MM.1S (cell line): ENCODE data around the gene CDH22.

Source experiments
- CTCF ChIP-seq: fragments of 300-600 bp; sonication (generic); IDR thresholded peaks from 2 replicates; pipeline ENCODE4 v1.5.1; 2016; ENCODE audit warnings: antibody characterized with exemption, low read length, mixed read lengths
- EZH2 ChIP-seq: fragments of 300-600 bp; sonication (generic); optimal IDR thresholded peaks from 2 replicates; pipeline ENCODE3; 2017; ENCODE audit warnings: low read depth, mild to moderate bottlenecking, antibody characterized with exemption, low read length, mixed read lengths
- EZH2phosphoT487 ChIP-seq: fragments of 300-600 bp; sonication (generic); IDR thresholded peaks from 2 replicates; pipeline ENCODE4 v1.6.1; 2018; ENCODE audit warnings: antibody characterized with exemption, low read length

DNA sequence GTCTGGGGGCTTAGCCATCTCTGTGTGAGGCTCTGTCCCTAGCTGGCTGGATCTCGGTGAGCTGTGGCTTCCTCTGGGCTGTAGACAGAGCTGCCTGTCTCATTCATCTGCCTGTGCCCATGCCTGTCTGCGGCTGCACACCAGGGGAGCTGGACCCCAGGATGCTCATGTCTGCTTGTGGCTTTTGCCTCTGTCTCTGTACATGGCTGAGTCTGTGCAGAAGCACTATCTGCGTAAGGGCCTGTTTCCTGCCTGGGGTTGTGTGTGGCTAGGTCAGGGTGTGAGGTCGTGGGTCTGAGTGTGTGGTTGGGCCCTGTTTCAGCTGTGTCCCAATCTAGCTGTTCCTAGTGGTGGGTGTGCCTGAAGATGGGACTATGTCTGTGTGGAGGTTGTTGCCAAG is 68.2 kb downstream of the CDH22 start:
- TF ChIP-seq CTCF (no peak), EZH2phosphoT487 (no peak), EZH2 (no peak)
